PFSK-1 (cell line): ENCODE data around the gene RMDN3.

Experiments used
- POLR2AphosphoS5 ChIP-seq: IDR thresholded peaks from 2 replicates; pipeline ENCODE4 v1.6.1; 2012; ENCODE audit warnings: low read depth, mild to moderate bottlenecking, control low read depth, low read length, moderate library complexity
- REST ChIP-seq, 2 experiments: IDR thresholded peaks; 2 replicates each; pipeline versions ENCODE4 v1.6.1 to v1.8.0; 2011 to 2012; ENCODE audit warnings: low read depth in 2 of 2, low read length in 2 of 2, control low read depth in 1 of 2, inconsistent platforms in 1 of 2, mild to moderate bottlenecking in 1 of 2, moderate library complexity in 1 of 2; ENCODE audit not compliant: insufficient read depth in 1 of 2
- TAF1 ChIP-seq: IDR thresholded peaks from 2 replicates; pipeline ENCODE4 v1.6.1; 2012; ENCODE audit warnings: low read length, control low read depth, borderline replicate concordance; ENCODE audit not compliant: insufficient read depth

- TF ChIP-seq POLR2AphosphoS5 (no peak), REST (IDR thresholded peaks at IDR 0.05; ENCODE audit: insufficient read depth in 1 of 2, low read depth in 2 of 2, low read length in 2 of 2) (no peak), TAF1 (no peak)
These were observed 48.6 kb upstream of the RMDN3 start for GRCh38 chr15:40803688-40804087.
